ENCODE data around the gene CCSAP.
"Not testable (repeated sequence)": the region's sequence is repeated elsewhere in the genome, so short reads cannot be mapped to it uniquely, and the experiment has no call there.

The CCSAP gene, protein sequence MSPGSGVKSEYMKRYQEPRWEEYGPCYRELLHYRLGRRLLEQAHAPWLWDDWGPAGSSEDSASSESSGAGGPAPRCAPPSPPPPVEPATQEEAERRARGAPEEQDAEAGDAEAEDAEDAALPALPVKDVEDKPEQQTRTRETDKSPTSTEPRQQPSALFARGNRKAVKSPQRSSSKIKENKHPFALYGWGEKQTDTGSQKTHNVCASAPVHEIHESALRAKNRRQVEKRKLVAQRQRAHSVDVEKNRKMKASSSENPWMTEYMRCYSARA
- 15.6 to 27.2 reads per million in 2 experiments for total RNA-seq

- DNase-seq (ENCODE audit: low read depth) = peak; percentile 45
Observed at GRCh38 chr1:229342656-229343569, at the start of gene CCSAP. CCSAP (minus strand) TSS chr1:229343047; CDS start chr1:229342465, 582 bp downstream.

DNA sequence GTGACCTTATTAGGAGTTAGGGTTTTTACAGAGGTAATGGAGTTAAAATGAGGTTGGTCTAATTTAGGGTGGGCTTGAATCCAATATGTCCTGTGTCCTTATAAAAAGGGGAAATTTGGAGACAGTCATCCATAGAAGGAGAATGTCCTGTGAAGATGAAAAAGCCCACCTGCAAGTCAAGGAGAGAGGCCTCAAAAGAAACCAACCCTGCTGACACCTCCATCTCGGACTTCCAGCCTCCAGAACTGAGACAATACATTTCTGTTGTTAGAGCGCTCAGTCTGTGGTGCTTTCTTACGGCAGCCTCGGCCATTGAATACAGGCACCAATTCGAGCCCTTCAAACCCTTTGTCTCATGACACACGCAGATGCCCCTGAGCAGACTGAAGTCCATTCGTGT lies 47.3 kb upstream of the CCSAP start:
- no peak for DNase-seq (ENCODE audit: low read depth)

DNA sequence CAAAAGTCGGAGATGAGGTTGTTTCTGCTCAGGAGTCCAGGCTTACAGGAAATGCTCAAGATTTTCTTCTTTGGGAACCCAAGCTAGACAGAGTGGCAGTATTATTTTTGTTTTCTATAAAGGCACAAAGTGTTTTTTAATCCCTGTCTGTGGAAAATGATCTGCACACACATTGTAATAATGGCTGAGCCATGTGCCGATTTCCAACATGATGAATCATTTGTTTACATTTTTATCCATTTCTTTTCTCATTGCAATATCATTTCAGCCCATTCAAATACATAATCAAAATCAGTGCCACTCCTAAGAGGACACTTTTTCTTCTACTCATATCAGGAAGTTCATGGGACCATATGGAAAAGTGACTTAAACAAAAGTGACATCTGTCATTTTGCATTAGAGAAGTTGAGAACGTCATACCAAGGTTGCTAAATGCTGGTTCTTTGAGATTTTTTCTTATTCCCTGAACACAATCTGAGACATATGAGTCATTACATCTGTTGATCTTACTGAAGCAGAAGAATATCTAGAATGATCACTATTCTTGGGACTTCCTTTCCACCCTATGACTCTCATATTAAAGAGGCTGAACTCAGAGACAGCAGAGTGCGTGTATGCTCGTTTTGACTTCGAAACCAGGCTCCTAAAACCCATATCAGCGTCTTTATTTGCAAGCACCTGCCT lies 46.2 kb upstream of the CCSAP start:
- DNase-seq (ENCODE audit: low read depth) = no peak

DNA sequence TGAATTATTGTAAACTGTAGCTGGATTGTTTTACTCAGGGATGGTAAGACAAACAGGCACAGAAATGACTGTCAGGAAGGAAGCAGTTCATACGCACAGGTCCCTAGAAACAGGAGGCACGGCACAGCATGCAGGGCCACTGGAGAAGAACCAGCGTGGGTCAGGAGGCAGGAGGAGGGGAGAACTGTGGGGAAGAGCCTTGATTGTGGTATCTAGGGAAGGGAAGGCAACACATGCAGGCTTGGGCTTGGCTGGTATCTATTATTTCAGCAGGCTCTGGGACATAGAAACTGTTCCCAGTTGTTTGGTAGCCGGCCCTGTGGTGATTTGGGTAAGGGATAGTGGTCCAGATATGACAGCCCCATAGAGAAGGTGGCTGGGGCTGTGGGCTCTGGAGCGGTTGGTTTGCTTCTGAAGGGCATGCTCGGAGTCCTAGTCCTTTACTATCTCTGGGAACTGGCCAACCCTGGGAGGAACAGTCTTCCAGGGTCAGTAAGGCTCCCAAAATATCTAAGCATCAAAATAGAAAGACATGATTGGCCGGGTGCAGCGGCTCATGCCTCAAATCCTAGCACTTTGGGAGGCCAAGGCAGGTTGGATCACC lies 43.1 kb upstream of the CCSAP start:
- no peak for DNase-seq (ENCODE audit: low read depth)

GRCh38 chr1:229384822-229385221 lies 42.0 kb upstream of the CCSAP start:
- DNase-seq (ENCODE audit: low read depth) = no peak

GRCh38 chr1:229383961-229384360 lies 41.1 kb upstream of the CCSAP start:
- no peak for DNase-seq (ENCODE audit: low read depth)

DNA sequence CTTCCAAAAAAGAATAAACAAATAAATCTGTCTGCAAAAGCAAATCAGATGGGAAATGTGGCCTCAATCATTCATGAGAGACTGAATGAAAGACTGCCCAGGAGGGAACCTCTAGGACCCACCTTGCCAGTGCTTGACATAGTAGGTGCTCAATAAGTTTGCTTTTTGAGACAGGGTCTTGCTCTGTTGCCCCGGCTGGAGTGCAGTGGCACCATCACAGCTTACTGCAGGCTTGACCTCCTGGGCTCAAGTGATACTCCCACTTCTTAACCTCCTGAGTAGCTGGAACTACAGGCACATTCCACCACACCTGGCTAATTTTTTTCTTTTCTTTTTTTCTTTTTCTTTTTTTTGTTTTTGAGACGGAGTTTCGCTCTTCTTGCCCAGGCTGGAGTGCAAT lies 40.3 kb upstream of the CCSAP start:
- DNase-seq (ENCODE audit: low read depth) = no peak

DNA sequence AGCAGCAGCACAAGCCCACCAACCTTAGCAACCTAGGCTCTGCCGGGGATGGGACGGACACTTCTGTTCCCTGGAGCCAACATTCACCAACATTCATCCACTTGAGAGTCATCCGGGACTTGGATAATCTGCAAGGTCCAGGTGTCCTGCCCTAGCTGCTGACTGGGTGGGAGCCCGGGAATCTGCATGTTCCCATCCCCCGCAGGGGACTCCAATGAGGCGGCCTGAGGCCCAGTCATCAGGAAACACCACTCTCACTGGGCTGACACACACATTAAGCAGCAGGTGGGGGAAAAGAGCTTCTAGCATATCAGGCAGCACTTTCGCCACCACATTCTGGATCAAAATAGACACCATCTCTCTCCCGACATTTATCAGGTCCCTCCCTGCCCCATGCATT lies 38.4 kb upstream of the CCSAP start:
- no peak for DNase-seq (ENCODE audit: low read depth)

- DNase-seq (ENCODE audit: low read depth) = no peak
Observed at GRCh38 chr1:229380536-229381160, 37.8 kb upstream of the CCSAP start.

GRCh38 chr1:229379846-229380245 lies 37.0 kb upstream of the CCSAP start:
- DNase-seq (ENCODE audit: low read depth) = no peak

- no peak for DNase-seq (ENCODE audit: low read depth)
Observed at GRCh38 chr1:229378586-229379367, 35.9 kb upstream of the CCSAP start.

DNA sequence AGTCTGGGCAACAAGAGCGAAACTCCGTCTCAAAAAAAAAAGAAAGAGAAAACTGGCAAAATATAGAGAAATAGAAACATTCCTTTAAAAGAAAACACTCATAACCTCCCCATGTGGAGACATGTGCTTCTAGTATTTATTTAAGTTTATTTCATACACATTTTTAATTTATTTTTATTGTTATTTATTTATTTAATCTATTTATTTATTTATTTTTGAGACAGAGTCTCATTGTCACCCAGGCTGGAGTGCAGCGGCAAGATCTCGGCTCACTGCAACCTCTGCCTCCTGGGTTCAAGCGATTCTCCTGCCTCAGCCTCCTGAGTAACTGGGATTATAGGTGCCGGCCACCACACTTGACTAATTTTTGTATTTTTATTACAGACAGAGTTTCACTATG lies 35.2 kb upstream of the CCSAP start:
- DNase-seq (ENCODE audit: low read depth) = not testable (repeated sequence)

DNA sequence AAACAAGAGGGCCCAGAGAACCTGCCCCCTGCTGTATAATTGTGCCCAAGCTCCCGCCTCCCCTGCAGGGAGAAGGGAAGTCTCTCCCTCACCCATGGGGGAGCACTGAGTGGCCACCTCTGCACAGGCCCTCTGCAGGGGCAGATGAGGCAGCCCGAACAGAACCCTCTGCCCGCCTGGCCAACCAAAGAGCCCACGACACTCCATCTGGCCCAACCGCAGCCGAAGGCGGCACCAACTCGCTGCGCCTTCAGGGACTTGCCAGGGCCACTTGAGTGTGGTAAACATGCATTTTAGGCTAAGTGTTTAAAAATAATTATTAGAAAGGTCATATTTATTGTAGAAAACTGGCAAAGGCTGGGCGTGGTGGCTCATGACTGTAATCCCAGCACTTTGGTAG lies 34.6 kb upstream of the CCSAP start:
- DNase-seq (ENCODE audit: low read depth) = no peak

GRCh38 chr1:229376521-229376920 lies 33.7 kb upstream of the CCSAP start:
- no peak for DNase-seq (ENCODE audit: low read depth)

GRCh38 chr1:229374485-229374884 lies 31.6 kb upstream of the CCSAP start:
- DNase-seq (ENCODE audit: low read depth) = no peak

GRCh38 chr1:229373395-229373794 lies 30.5 kb upstream of the CCSAP start:
- no peak for DNase-seq (ENCODE audit: low read depth)

DNA sequence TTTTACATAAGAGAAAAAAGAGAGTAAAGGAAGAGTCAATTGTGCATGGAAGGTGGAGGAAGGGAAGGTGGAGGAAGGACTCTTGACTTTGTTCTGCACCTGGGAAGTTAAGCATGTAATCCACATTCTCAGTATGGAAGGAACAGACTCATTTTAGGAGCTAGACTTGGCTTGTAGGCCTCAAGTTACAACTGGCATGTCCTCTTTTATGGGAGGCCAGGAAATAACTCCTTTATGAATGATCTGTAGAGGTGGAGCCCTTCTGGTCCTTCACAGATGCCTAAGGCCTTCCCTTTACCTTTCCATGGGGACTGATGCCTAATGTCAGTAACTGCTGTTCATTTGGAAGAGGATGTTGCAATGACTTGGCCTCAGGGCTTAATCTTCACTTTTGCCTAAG lies 29.4 kb upstream of the CCSAP start:
- DNase-seq (ENCODE audit: low read depth) = no peak

DNA sequence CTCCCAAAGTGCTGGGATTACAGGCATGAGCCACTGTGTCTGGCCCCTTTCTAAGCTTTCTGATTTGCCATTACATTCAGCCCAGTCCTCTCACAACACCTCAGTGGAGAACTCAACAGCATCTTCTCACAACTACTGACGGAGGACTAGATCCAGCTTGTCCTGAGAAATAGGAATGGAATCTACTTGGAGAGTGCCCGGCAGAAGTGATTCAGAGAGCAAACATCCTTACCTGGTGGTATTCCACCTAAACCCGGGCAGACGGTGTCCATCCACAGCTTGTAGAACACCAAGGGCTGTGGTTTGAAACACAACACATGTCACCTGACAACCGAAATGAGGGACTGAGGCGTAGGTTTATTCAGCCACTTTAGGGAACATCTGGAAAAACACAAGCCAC lies 28.8 kb upstream of the CCSAP start:
- no peak for DNase-seq (ENCODE audit: low read depth)

- no peak for DNase-seq (ENCODE audit: low read depth)
Observed at GRCh38 chr1:229370601-229371021, 27.8 kb upstream of the CCSAP start.

DNA sequence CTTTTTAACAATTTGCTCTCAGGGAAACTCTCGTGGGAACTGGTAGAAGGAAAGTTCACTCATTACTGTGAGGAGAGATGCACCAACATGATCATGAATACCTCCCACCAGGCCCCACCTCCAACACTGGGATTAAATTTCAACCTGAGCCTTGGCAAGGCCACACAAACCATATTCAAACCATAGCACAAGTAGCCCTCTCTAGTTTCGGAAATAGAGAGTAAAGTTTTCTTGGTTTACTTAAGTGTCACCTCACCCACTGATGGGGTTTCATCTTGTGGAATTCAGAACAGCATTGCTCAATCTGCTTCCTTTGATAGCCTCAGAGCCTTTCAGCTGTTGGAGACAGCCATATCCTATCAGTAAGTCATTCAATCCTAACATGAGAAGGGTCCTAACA lies 25.5 kb upstream of the CCSAP start:
- no peak for DNase-seq (ENCODE audit: low read depth)

GRCh38 chr1:229365569-229365968 lies 22.7 kb upstream of the CCSAP start:
- no peak for DNase-seq (ENCODE audit: low read depth)
